ENCODE measurements around the gene KLHL6.

KLHL6 gene

DNA sequence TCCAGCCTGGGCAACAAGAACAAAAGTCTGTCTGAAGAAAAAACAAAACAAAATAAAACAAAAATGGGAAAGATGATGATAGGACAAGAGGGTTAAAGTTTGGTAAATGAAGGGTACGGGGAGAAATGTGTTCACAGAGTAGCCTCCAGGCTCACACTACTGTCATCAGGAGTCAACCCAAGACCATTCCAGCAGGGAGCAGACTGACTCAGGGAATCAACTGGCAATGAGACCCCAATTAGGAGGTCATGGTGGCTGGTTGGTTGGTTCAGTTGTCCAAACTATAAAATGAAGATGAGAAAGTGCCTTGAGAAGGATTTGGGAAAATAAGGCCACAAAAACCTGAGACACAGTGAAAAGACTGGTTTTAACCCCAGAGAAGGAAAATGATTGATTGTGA lies 51.8 kb downstream of the KLHL6 start:
- DNase-seq: no peak

DNA sequence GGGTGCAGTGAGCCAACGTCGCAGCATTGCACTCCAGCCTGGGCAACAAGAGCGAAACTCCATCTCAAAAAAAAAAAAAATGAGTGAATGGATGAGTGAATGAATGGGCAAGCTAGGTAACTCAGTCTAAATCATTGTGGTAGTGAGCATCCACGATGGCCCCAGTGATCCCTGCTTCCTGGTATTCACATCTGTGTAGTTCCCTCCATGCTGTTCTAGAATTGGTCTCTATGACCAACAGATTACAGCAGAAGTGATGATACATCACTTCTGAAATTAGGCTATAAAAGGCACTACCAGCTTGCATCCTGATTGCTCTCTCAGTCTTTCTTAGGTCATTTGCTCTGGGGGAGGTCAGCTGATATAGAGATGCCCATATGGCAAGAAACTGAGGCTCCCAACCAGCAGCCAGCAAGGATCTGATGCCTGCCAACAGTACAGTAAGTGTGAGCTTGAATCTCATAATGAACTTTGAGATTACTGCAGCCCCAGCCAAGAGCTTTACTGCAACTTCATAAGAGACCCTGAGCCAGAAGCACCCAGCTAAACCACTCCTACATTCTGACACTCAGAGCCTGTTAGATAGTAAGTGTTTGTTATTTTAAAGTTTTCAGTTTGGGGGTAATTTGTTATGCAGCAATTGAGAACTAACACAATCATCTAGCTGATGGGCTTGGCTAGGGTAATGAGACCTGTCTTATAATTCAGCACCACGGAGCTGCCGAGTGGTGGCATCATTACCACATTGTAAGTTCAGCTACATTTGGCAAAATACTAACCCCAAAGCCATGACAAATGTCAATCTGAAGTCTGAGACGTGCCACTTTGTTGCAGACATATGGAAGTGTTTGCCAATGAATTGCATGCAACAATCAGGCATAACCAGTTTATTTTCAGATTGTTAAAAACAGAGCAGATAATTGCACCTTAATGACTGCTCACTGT lies 53.0 kb downstream of the KLHL6 start:
- DNase-seq: no peak

DNA sequence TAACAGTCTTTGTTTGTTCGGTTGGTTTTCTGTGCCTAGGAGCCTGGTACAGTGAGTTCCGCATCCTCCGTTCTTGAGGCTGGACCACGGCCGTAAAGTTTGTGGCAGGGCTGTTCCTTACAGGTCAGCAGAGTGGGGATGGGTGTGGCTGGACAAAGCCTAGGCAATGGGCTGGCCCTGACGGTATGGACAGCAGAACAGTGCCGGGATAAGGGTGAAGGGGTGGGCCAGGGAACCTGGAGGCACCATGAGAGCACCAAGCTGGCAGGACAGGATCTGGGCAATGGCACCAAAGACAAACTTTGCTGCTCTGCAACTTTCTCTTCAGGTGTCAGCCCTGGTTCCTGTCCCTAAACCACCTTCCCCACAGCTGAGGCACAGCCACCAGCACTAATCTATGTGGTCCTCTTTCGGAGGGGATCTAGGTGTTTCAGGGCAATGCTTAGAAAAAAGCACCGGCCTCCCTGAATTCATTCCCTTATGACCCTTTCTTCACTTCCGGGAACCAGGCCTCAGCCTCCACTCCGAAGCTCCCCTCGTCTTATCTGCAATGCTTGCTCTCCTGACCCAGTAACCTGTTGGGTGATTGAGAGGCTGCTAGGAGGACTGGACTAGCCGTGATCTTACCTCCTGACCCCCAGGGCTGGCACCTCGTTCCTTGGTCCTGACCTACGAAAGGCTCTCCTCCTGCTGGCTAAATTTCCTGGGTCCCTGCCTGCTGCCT lies 54.4 kb downstream of the KLHL6 start:
- no peak for DNase-seq

DNA sequence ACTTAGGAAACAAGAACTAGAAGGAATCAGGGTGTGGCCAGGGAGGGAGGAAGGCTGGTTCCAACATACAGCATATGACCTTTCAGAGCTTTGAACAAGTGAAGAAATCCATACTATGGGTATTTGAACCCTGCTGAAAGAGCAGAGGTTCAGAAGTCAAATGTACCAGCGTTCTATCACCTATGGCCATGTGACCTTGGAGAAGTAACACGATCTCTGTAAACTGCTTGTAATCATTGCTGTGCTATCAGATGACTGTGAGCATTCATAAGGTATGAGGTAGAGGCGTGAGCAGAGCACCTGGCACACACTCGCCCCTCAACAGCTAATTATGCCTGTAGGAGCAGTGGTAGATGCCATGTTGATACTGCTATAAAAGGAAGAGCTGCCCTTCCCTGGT lies 55.2 kb downstream of the KLHL6 start:
- no peak for DNase-seq

DNA sequence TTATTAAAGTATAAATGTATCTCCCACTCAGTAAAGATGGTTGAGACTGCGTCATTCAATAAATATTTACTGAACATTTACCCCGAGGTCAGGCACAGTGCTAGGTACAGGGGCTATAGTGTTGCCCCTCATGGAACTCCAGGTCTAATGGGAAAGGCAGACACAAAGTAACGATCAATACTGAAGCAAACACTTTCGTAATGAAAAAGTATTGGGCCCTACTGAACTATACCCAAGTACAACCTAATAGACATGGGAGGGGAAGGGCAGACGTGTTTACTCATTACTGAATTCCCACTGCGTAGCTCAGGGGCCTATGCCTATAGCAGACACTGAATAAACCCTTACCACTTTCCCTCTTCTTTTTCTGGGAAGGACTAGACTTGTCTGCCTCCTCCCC lies 56.9 kb downstream of the KLHL6 start:
- no peak for DNase-seq

DNA sequence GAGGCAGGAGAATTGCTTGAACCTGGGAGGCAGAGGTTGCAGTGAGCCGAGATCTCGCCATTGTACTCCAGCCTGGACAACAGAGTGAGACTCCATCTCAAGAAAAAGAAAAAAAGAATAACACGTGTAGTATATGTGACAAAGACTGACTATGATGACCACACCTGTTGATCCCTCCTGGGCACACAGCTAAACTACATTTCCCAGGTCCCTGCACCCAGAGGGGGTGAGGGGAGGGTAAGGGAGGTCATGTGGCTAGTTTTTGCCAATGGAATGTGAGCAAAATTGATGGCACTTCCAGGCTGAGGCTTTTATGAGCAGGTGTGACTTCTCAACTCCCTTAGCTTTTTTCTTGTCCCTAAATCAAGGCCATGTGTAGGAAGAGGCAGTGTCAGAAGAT lies 58.2 kb downstream of the KLHL6 start:
- DNase-seq: no peak

DNA sequence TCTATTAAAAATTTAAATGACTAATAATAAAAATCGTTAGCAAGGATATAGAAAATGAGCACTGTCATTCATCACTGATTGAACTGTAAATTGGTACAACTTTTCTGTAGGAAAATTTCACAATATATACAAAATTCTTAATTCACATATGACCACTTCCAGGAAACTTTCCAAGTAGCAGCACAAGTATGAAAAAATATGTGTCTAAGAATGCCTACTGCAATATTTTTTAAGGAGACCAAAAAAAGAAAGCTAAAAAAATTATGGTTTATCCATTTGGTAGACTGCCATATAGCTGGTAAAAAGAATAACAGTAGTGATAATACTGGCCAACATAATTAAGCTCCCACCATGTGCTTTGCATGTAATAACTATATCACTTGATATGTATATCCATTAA lies 59.2 kb downstream of the KLHL6 start:
- DNase-seq: no peak

DNA sequence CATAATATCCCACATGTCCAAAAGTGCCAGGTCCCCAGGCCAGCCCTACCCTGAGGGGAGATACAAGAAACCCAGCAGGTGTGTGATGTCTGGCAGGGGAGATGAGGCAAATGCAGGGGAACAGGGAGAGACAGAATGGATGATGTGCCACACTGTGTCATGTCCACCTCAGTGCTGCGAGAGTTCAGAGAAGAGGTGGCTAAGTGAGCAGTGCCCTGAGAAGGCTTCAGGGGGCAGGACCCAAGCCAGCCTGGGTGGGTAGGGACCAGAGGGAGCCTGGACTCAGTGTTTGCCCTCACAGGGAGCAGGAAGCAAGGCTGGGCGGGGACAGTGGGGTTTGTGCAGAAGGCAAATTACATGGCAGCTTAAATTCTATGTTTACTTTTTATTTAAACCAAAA lies 61.2 kb downstream of the KLHL6 start:
- no peak for DNase-seq

DNA sequence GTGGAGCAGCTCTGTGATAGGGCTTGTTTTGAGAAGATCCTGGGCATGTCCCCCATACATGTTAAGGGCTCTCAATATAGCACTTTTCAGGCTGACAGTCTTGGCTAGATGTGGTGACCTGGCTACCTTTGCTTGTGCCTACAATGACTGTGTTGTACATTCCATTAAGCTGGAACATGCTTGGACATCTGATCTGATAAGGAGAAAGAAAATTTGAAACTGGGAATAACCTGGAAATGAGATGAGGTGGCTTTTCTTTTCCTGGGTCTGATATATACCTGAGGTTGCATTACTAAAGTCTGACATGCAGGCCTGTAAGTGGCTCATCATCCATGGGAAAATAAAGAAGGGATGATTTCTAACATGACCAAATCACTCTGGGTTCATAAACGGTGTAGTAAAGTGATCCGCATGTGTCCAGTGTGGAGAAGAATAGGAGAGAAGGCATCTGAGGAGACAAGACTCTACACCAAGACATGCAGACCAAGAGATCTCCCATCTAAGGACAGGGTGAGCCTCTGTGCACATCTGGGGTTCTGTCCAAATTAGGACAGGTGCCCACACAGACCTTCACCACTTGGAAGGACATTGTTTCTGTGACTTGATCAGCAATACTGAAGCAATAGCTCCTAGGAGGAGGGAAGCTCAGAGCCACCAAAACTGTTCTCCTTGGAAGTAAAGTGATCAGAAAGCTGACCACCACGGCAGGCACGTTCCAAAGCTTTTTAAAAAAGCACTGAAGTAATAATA lies 62.0 kb downstream of the KLHL6 start:
- no peak for DNase-seq

DNA sequence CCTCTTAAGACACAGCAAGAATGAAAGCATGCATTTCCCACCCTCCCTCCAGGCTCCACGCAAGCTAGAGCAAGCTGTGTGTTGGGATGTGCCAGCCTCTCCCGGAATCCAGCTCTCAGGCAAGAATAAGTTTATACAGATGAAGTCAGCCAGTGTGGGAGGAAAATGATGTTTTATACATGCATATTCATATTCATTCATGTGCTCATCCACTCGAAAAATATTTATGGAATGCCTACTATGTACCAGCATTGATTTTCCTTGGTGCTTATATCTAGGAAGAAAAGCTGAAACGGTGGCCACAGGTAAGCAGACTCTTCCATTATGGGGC lies 62.7 kb downstream of the KLHL6 start:
- no peak for DNase-seq

DNA sequence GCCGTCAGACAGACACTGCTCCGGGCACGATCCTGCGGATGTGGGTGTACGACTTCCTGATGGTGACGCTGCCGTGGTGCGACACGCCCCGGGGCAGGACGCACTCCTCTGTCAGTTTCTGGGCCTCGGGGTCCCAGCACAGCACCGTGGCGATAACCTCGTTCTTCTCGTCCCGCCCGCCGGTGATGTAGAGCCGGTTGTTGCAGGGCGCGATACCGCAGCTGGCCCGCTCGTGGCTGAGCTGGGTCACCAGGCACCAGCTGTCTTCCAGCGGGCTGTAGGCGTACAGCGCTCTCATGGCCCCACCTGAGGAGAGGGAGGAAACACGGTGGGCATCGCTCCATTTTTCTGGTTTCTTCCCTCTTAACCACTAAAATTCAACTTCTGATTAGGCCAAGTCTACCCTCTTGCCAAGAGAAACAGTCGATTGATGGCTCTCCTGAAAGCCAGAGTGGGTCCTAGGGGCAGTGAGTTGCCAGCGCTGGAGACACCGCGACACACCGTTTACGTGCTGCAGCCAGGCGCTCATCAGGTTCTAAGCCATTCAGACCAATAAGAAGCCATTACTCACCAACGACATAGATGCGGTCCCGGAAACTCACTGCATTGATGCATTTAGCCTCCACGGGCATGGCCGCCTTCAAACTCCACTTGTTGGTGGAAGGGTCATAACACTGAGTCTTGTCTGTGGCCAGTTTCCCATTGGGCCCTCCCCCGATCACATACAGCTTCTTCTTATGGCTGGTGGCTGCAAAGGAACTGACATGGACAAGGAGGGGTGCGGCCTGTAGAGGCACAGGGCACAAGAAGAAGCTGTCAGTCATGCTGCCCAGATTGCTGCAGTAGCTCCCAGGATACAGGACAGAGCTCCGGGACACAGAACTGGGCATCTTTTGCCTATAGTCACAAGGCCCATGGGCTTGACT lies 63.3 kb downstream of the KLHL6 start:
- no peak for DNase-seq

DNA sequence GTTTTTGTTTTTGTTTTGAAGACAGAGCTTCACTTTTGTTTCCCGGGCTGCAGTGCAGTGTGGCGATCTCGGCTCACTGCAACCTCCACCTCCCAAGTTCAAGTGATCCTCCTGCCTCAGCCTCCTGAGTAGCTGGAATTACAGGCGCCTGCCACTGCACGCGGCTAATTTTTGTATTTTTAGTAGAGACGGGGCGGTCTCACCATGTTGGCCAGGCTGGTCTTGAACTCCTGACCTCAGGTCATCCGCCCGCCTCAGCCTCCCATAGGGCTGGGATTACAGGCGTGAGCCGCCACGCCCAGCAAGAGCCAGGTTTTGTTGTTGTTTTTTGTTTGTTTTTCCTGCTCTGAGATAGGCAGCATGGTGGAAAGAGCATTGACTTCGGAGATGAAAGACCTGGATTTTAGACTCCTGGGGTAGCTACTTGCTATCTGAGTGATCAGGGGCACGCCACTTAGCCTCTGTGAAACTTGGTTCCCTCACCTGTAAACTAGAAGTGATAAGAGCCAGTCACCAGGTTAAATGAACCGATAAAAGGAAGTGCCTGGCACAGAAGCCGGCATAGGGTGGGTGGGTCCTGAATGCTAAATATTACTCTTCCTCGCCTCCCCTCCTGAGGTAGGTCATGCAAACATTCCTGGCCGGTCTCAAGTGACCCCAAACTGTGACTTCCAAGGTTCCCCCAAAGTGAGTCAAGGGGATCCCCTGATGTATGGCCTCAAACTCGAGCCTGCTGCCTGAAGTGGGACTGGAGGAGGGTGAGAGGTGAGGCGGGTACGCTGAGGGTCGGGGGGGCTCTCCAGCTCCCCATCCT lies 64.2 kb downstream of the KLHL6 start:
- no peak for DNase-seq

DNA sequence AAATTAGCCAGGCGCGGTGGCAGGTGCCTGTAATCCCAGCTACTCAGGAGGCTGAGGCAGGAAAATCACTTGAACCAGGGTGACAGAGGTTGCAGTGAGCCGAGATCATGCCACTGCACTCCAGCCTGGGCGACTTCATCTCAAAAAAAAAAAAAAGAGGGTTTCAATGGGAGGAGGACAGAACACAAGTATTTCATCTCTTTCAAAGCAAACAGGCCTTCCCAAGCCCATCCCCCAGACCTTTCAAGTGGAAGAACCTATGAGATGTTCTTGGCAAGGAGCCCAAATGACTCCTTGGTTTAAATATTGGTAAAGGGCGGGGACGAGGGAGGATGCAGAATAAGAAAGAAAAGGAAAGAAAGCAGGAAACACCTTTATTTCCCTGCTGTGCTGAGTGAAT lies 64.9 kb downstream of the KLHL6 start:
- no peak for DNase-seq

DNA sequence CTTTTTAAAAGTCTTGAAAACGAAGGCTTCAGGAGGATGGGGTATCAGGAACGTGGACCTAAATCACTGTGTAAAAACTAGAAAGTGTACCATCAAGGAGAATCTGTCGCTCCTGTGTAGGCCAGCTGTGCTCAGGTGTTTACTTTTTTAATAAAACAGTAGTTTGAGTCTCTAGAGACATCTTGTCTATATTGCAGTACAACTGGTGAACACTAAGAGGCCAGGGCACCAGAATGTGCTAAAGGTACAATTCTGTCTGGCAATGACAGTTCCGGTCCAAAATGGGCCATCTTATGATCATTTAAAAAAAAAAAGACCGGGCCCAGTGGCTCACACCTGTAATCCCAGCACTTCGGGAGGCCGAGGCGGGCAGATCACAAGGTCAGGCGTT lies 65.3 kb downstream of the KLHL6 start:
- no peak for DNase-seq

DNA sequence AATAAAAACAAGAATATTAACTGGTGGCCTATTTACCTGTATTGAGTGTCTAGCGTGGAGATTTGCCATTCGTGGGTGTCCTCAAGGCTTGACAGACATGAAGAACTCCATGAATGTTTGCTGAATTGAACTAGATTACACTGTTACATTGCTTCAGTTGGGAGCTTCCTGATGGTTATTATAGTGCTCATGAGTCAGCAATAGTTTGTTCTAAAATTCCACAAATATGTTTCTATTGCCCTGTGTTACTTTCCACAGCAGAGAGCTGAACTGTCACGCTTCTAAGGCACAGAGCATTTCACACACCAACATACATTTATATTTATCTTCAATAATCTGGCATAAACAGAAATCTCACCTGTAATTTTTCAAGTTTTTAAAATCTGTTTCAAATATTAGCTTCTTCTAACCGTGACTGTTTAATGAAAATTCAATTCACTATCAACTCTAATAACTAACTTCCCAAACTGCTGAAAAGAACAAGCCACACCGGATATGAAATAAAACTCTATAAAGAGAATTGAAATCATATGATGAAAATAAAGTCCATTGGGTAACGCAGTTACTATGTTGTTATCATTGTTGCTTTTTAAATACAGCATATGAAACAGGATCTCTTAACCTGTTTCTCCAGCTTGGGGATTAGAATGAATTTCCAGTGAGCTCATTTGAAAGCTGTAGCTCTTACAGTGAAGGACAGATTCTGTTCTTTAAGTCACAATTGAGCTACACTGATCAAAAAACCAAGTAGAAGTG lies 65.9 kb downstream of the KLHL6 start:
- no peak for DNase-seq

DNA sequence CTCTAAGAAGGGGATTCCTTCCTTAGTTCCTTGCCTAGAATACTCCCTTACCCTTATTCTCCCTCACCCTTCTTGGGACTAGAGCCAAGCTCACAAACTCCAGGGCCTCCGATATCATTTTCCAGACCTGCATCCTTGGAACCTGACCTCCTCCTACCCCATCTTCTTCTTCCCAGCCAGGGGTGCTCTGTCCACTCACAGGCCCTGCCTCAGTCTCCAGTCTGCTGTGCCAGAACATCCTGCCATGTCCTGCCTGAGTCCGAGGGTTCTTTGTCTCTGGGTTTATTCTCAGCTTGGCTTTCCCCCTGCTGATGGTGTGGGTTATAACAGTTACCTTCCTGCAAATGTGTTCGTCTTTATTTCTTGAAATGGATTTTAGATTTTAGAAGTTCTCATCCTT lies 67.2 kb downstream of the KLHL6 start:
- no peak for DNase-seq

DNA sequence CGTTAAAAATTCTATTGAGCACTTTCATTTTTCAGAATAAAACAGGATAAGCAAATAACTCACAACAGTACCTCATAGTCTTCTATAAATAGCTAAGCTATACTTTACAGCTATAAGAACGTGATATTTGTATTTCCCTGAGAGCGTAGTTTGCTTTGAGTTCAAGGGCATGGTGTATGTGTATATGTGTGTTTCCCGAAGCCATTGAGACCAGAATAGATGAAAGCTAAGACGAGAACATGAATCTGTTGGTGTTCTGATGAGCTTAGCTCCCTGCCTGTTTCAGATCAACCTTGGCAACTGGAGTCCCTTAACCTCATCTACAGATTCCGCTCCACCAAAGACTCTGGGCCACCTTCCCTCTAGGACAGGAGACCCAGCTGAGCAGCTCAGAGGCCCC lies 67.6 kb downstream of the KLHL6 start:
- DNase-seq: no peak

DNA sequence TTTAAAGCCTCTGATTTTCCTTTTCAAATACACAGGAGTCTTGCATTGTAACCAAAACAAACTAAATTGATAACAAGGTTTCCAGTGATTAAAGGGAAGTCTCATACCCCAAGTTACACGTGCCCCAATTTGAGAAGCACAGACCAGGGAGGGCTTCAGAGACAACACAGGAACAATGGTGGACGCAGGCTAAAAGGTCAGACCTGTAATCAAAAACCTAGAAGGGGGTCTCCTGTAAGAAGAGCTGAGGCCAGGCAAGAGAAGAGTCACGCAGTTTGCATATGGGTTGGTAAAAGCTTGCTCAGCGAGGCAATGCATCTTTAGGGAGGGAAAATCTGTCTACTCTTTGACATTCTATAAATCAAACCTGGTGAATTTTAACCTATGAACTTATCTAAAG lies 68.5 kb downstream of the KLHL6 start:
- no peak for DNase-seq

DNA sequence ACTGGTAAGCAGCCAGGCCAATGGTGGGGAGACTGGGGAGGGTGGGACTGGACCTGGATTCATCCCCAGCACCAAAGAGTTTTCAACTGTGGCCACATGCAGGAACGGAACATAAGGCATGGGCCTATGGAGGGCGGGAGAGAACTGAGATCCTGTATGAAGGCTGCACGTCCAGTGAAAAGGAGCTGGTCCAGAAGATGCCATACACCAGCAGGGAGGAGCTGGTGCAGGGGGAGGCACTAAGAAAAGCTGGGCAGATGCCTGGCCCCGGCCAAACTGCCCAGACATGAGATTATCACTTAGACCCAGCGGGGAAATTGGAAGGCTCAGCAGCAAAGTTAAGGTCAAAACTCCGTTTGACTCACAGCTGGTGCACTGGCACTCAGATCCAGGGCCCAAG lies 69.0 kb downstream of the KLHL6 start:
- no peak for DNase-seq

DNA sequence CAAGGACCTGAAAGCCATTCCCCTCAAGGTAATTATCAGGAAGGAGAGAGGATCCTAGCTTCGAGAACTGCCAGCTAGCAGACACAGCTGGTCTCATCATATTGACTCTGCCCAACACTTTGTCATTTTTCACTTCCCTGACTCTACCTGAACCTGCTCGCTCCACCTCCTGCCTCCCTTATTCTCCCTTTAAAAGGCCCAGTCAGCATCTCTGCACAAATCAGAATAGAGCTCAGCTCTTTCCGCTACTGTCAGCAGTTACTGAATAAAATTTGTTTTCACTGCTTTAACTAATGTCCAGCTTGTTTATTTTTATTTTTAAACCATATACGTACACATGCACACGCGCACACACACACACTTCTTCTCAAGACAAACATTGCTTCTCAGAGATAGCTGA lies 69.9 kb downstream of the KLHL6 start:
- no peak for DNase-seq

DNA sequence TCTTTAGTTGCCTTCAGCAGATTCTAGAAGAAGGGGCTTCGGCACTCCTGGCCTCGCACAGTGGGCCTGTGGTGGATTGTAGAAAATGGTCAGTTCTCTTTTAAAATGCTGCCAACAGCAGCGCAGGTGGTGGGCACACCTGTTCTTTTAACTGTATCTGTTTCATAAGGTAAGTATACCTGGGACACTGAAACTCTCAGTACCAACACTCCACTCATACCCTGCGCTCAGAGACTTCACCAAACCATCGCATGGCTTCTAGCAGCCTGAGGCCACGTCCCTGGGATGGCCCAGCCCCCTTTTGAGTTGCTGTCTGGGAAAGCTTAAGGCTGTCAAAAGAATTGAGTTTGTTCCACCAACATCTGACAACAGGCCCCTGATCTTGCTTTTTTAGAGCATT lies 70.4 kb downstream of the KLHL6 start:
- no peak for DNase-seq
